Neuronal stem cell (in vitro differentiated cells): ENCODE results near the gene MT1HL1.

Experiments used
- DNase-seq: peaks from one replicate; pipeline ENCODE4 v3.0.0-alpha.2; 2013; ENCODE audit warnings: low spot score
- H2AFZ ChIP-seq: one replicate; pipeline ENCODE4 v1.6.1; 2013; ENCODE audit warnings: mild to moderate bottlenecking, low read length, inconsistent platforms
- H2AK5ac ChIP-seq: 2 replicates; pipeline ENCODE4 v1.6.1; 2013; ENCODE audit warnings: low read depth, mild to moderate bottlenecking, inconsistent platforms, low read length, moderate library complexity, mixed read lengths
- H2BK120ac ChIP-seq: 2 replicates; pipeline ENCODE4 v1.6.1; 2013; ENCODE audit warnings: low read depth, mild to moderate bottlenecking, inconsistent platforms, low read length, moderate library complexity, mixed read lengths
- H2BK12ac ChIP-seq: one replicate; pipeline ENCODE4 v1.6.1; 2013; ENCODE audit warnings: low read length, inconsistent platforms
- H2BK15ac ChIP-seq: 2 replicates; pipeline ENCODE4 v1.6.1; 2013; ENCODE audit warnings: mild to moderate bottlenecking, low read length, inconsistent platforms, mixed read lengths
- H2BK5ac ChIP-seq: one replicate; pipeline ENCODE4 v1.6.1; 2013; ENCODE audit warnings: inconsistent platforms, mild to moderate bottlenecking, low read length, moderate library complexity
- H3K14ac ChIP-seq: one replicate; pipeline ENCODE4 v1.6.1; 2013; ENCODE audit warnings: low read length, inconsistent platforms
- H3K18ac ChIP-seq: 2 replicates; pipeline ENCODE4 v1.6.1; 2013; ENCODE audit warnings: low read length, inconsistent platforms
- H3K23ac ChIP-seq: 2 replicates; pipeline ENCODE4 v1.6.1; 2013; ENCODE audit warnings: low read depth, mild to moderate bottlenecking, mixed read lengths, low read length, inconsistent platforms; ENCODE audit not compliant: poor library complexity
- H3K27ac ChIP-seq: replicated peaks from 3 replicates; pipeline ENCODE4 v1.5.1; 2013; ENCODE audit warnings: low read length, inconsistent platforms
- H3K27me3 ChIP-seq, 3 experiments: 2 replicates each; pipeline ENCODE4 v1.6.1; 2013; ENCODE audit warnings: low read length in 3 of 3, mild to moderate bottlenecking in 2 of 3, inconsistent platforms in 1 of 3, low read depth in 1 of 3, mixed read lengths in 1 of 3, moderate library complexity in 1 of 3; ENCODE audit not compliant: control insufficient read depth in 3 of 3, insufficient read depth in 3 of 3
- H3K36me3 ChIP-seq, 2 donors: replicated peaks in 1 of 2; 2 replicates each; pipeline ENCODE4 v1.6.1; 2013; ENCODE audit warnings: low read length in 2 of 2; ENCODE audit not compliant: control insufficient read depth in 2 of 2, insufficient read depth in 2 of 2
- H3K4ac ChIP-seq: 2 replicates; pipeline ENCODE4 v1.6.1; 2013; ENCODE audit warnings: inconsistent platforms, mild to moderate bottlenecking, low read length, moderate library complexity
- H3K4me1 ChIP-seq, 2 donors: 1 replicate in 1 of 2; 2 replicates in 1 of 2; pipeline ENCODE4 v1.6.1; 2013; ENCODE audit warnings: low read length in 2 of 2, low read depth in 1 of 2; ENCODE audit not compliant: control insufficient read depth in 2 of 2, insufficient read depth in 1 of 2
- H3K4me2 ChIP-seq: one replicate; pipeline ENCODE4 v1.6.1; 2013; ENCODE audit warnings: mild to moderate bottlenecking, low read length, inconsistent platforms; ENCODE audit not compliant: insufficient read depth, poor library complexity, severe bottlenecking
- H3K4me3 ChIP-seq, 2 donors: 2 replicates each; pipeline ENCODE4 v1.5.1; 2013; ENCODE audit warnings: low read length in 2 of 2, mild to moderate bottlenecking in 2 of 2, inconsistent platforms in 1 of 2, moderate library complexity in 1 of 2
- H3K79me1 ChIP-seq: one replicate; pipeline ENCODE4 v1.6.1; 2013; ENCODE audit warnings: low read depth, mild to moderate bottlenecking, inconsistent platforms, low read length, moderate library complexity
- H3K9ac ChIP-seq: one replicate; pipeline ENCODE4 v1.6.1; 2013; ENCODE audit warnings: mild to moderate bottlenecking, low read depth, low read length, inconsistent platforms; ENCODE audit not compliant: poor library complexity
- H3K9me3 ChIP-seq, 2 donors: replicated peaks in 1 of 2; 2 replicates each; pipeline versions ENCODE3 to v1.6.1; 2013; ENCODE audit warnings: low read length in 2 of 2, mild to moderate bottlenecking in 2 of 2, inconsistent platforms in 1 of 2, low read depth in 1 of 2, mixed read lengths in 1 of 2, moderate library complexity in 1 of 2; ENCODE audit not compliant: control insufficient read depth in 2 of 2, insufficient read depth in 1 of 2
- H4K8ac ChIP-seq: one replicate; pipeline ENCODE4 v1.6.1; 2013; ENCODE audit warnings: low read depth, mild to moderate bottlenecking, inconsistent platforms, low read length, moderate library complexity
- H4K91ac ChIP-seq: one replicate; pipeline ENCODE4 v1.6.1; 2013; ENCODE audit warnings: low read length, low read depth, mild to moderate bottlenecking, inconsistent platforms; ENCODE audit not compliant: poor library complexity
- WGBS, 2 donors: extraction: QIAGEN DNeasy Blood & Tissue Kit; methylation state at CpG; one replicate each; pipeline ENCODE4 v1.1.7; 2013; ENCODE audit warnings: missing lambda C conversion rate in 2 of 2, mixed read lengths in 1 of 2; ENCODE audit not compliant: insufficient read length in 2 of 2, insufficient replicate concordance in 1 of 2; ENCODE audit errors: extremely low coverage in 2 of 2; 5-methylcytosine and 5-hydroxymethylcytosine counted together

The MT1HL1 gene

GRCh38 chr1:237032029-237032428 is 27.8 kb upstream of the MT1HL1 start:
- no peak overlapping the region for H3K4me2 ChIP-seq
- WGBS, 2 donors: no CpG with 5 or more reads among the region's 7 CpGs
- no peak overlapping the region for H2BK5ac ChIP-seq
- H2BK15ac ChIP-seq: no peak overlapping the region
- H2AK5ac ChIP-seq: no peak overlapping the region
- H4K91ac ChIP-seq: no peak overlapping the region
- no peak overlapping the region for H3K9ac ChIP-seq
- no peak overlapping the region for H3K27ac ChIP-seq
- no peak overlapping the region for H3K4ac ChIP-seq
- DNase-seq: no peak
- no peak overlapping the region for H3K14ac ChIP-seq
- H4K8ac ChIP-seq: no peak overlapping the region
- no peaks in the 10 kb centered on the region for H3K79me1 ChIP-seq
- no peak overlapping the region for H3K18ac ChIP-seq
- H3K4me1 ChIP-seq: peaks cover 0 to 7% of the 10 kb centered on the region in 2 donors
- H2AFZ ChIP-seq: peak overlapping the region; percentile 1
- H2BK12ac ChIP-seq: no peak overlapping the region
- no peaks in the 10 kb centered on the region for H3K9me3 ChIP-seq
- no peak overlapping the region for H3K23ac ChIP-seq
- H3K4me3 ChIP-seq: no peak overlapping the region
- no peaks in the 10 kb centered on the region for H3K27me3 ChIP-seq
- no peaks in the 10 kb centered on the region for H3K36me3 ChIP-seq
- no peak overlapping the region for H2BK120ac ChIP-seq

- H2AFZ ChIP-seq: peak overlapping the region; percentile 1
- H2BK12ac ChIP-seq: no peak overlapping the region
- no peak overlapping the region for H2BK120ac ChIP-seq
- H2BK15ac ChIP-seq: no peak overlapping the region
- no peak overlapping the region for H3K4ac ChIP-seq
- no peak for DNase-seq
- no peak overlapping the region for H2BK5ac ChIP-seq
- no peak overlapping the region for H3K4me3 ChIP-seq
- no peaks in the 10 kb centered on the region for H3K27me3 ChIP-seq
- no peak overlapping the region for H3K18ac ChIP-seq
- H3K27ac ChIP-seq: no peak overlapping the region
- WGBS, 2 donors: no CpG with 5 or more reads among the region's 4 CpGs
- H4K91ac ChIP-seq: no peak overlapping the region
- H3K4me1 ChIP-seq: peaks cover 0 to 7% of the 10 kb centered on the region in 2 donors
- H3K9ac ChIP-seq: no peak overlapping the region
- H3K9me3 ChIP-seq: no peaks in the 10 kb centered on the region
- no peak overlapping the region for H2AK5ac ChIP-seq
- no peaks in the 10 kb centered on the region for H3K79me1 ChIP-seq
- H3K36me3 ChIP-seq: no peaks in the 10 kb centered on the region
- no peak overlapping the region for H3K4me2 ChIP-seq
- H3K14ac ChIP-seq: no peak overlapping the region
- H3K23ac ChIP-seq: no peak overlapping the region
- H4K8ac ChIP-seq: no peak overlapping the region
Observed at GRCh38 chr1:237031480-237031879, 27.2 kb upstream of the MT1HL1 start.

GRCh38 chr1:237029850-237030535 is 25.8 kb upstream of the MT1HL1 start:
- no peak overlapping the region for H4K8ac ChIP-seq
- no CpG with 5 or more reads among the region's 9 CpGs for WGBS, 2 donors
- no peaks in the 10 kb centered on the region for H3K79me1 ChIP-seq
- no peak overlapping the region for H2AK5ac ChIP-seq
- no peak overlapping the region for H2BK15ac ChIP-seq
- H3K23ac ChIP-seq: no peak overlapping the region
- H4K91ac ChIP-seq: no peak overlapping the region
- no peaks in the 10 kb centered on the region for H3K36me3 ChIP-seq
- no peak overlapping the region for H3K4me3 ChIP-seq
- no peak overlapping the region for H3K4ac ChIP-seq
- H3K27ac ChIP-seq: no peak overlapping the region
- no peak overlapping the region for H3K9ac ChIP-seq
- no peak overlapping the region for H2BK120ac ChIP-seq
- H2AFZ ChIP-seq: no peak overlapping the region
- no peak overlapping the region for H3K4me2 ChIP-seq
- H2BK5ac ChIP-seq: no peak overlapping the region
- H3K18ac ChIP-seq: no peak overlapping the region
- no peaks in the 10 kb centered on the region for H3K9me3 ChIP-seq
- peaks cover 0 to 7% of the 10 kb centered on the region in 2 donors for H3K4me1 ChIP-seq
- no peak overlapping the region for H2BK12ac ChIP-seq
- no peak overlapping the region for H3K14ac ChIP-seq
- DNase-seq: no peak
- no peaks in the 10 kb centered on the region for H3K27me3 ChIP-seq

DNA sequence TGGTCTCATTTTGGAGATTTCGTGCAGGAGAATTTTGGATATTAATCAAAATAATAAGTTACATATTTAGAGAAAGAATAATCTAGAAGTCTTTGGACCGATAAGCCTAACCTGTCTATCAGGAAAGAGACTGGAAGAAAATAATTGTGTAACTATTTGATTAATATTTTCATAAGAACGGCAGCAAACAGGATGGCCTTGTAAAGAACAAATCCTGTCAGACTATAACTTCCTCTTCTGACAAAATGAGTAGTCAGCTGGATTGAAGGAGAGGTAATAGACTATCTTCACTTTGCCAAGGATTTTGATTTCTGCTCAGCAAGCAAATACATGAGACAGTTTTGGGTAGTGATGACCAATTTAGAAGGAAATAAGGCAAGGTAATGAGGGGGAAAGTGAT is 25.0 kb upstream of the MT1HL1 start:
- no peak overlapping the region for H2AFZ ChIP-seq
- H4K91ac ChIP-seq: no peak overlapping the region
- no peak overlapping the region for H3K27ac ChIP-seq
- no peaks in the 10 kb centered on the region for H3K27me3 ChIP-seq
- H3K79me1 ChIP-seq: no peaks in the 10 kb centered on the region
- H3K14ac ChIP-seq: no peak overlapping the region
- no peak for DNase-seq
- no peak overlapping the region for H3K4me2 ChIP-seq
- no peaks in the 10 kb centered on the region for H3K9me3 ChIP-seq
- no peak overlapping the region for H2BK12ac ChIP-seq
- WGBS, 2 donors: no CpG with 5 or more reads among the region's 3 CpGs
- H4K8ac ChIP-seq: no peak overlapping the region
- H3K36me3 ChIP-seq: no peaks in the 10 kb centered on the region
- H3K4ac ChIP-seq: no peak overlapping the region
- no peak overlapping the region for H2BK120ac ChIP-seq
- no peak overlapping the region for H2AK5ac ChIP-seq
- no peak overlapping the region for H2BK5ac ChIP-seq
- H2BK15ac ChIP-seq: no peak overlapping the region
- H3K4me3 ChIP-seq: no peak overlapping the region
- H3K4me1 ChIP-seq: peaks cover 0 to 7% of the 10 kb centered on the region in 2 donors
- no peak overlapping the region for H3K9ac ChIP-seq
- H3K18ac ChIP-seq: no peak overlapping the region
- H3K23ac ChIP-seq: no peak overlapping the region
